Measurements from ENCODE around the gene SYNPO2. TPM values are rescaled to one million over a fixed set of nuclear protein-coding genes. Genes with fewer than 3 reads are reported as not detected.

Gene SYNPO2
- total and polyA plus RNA-seq, 2 donors (not counting 1 experiment from before 2014, with no cell fraction given): 40.1 to 71.7 TPM

- no peak overlapping the region for H3K4me3 ChIP-seq (replicated peaks in 1 of 4; ENCODE audit: control extremely low read depth in 1 of 4, insufficient read depth in 1 of 4, low read depth in 3 of 4, low read length in 4 of 4)
- H3K4me1 ChIP-seq (ENCODE audit: control insufficient read depth, extremely low read depth, insufficient read depth, low read length): no peaks in the 10 kb centered on the region
- H3K79me2 ChIP-seq (ENCODE audit: control insufficient read depth, insufficient read depth, low read length): no peaks in the 10 kb centered on the region
- H3K27me3 ChIP-seq (ENCODE audit: control insufficient read depth, insufficient read depth, low read length): no peaks in the 10 kb centered on the region
- TF ChIP-seq EZH2 (IDR thresholded peaks at IDR 0.05; ENCODE audit: low read length, missing control alignments): no peak
- TF ChIP-seq, protein P1, sequence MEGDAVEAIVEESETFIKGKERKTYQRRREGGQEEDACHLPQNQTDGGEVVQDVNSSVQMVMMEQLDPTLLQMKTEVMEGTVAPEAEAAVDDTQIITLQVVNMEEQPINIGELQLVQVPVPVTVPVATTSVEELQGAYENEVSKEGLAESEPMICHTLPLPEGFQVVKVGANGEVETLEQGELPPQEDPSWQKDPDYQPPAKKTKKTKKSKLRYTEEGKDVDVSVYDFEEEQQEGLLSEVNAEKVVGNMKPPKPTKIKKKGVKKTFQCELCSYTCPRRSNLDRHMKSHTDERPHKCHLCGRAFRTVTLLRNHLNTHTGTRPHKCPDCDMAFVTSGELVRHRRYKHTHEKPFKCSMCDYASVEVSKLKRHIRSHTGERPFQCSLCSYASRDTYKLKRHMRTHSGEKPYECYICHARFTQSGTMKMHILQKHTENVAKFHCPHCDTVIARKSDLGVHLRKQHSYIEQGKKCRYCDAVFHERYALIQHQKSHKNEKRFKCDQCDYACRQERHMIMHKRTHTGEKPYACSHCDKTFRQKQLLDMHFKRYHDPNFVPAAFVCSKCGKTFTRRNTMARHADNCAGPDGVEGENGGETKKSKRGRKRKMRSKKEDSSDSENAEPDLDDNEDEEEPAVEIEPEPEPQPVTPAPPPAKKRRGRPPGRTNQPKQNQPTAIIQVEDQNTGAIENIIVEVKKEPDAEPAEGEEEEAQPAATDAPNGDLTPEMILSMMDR (conservative IDR thresholded peaks at IDR 0.05 in 1 of 2, IDR thresholded peaks at IDR 0.05 in 1 of 2; ENCODE audit: low read depth in 1 of 2, low read length in 2 of 2): no peak
- no peak overlapping the region for H2AFZ ChIP-seq (ENCODE audit: low read length)
- H3K9me3 ChIP-seq (ENCODE audit: control insufficient read depth, insufficient read depth, low read depth, low read length): no peaks in the 10 kb centered on the region
- no peak overlapping the region for H3K9ac ChIP-seq (ENCODE audit: insufficient read depth, low read length)
- no peaks in the 10 kb centered on the region for H3K36me3 ChIP-seq (ENCODE audit: control insufficient read depth, insufficient read depth, low read length)
- no peaks in the 10 kb centered on the region for H4K20me1 ChIP-seq (ENCODE audit: control insufficient read depth, extremely low read depth, insufficient read depth, low read length)
- peak in 1 of 2 donors; percentile 59 for DNase-seq (ENCODE audit: low read depth in 2 of 2)
- H3K27ac ChIP-seq (ENCODE audit: insufficient read depth, low read length): no peak overlapping the region
- no peak overlapping the region for H3K4me2 ChIP-seq (ENCODE audit: extremely low read depth, insufficient read depth, low read length)
Measured at GRCh38 chr4:118904935-118905334, 16.3 kb downstream of the SYNPO2 start.

- Histone ChIP-seq H2AFZ (ENCODE audit: low read length) (no peak overlapping the region), H3K4me3 (replicated peaks in 1 of 4; ENCODE audit: control extremely low read depth in 1 of 4, insufficient read depth in 1 of 4, low read depth in 3 of 4, low read length in 4 of 4) (no peak overlapping the region), H3K27ac (ENCODE audit: insufficient read depth, low read length) (no peak overlapping the region), H3K27me3 (ENCODE audit: control insufficient read depth, insufficient read depth, low read length) (no peaks in the 10 kb centered on the region), H3K9ac (ENCODE audit: insufficient read depth, low read length) (no peak overlapping the region), H3K4me1 (ENCODE audit: control insufficient read depth, extremely low read depth, insufficient read depth, low read length) (no peaks in the 10 kb centered on the region), H3K36me3 (ENCODE audit: control insufficient read depth, insufficient read depth, low read length) (no peaks in the 10 kb centered on the region), H3K9me3 (ENCODE audit: control insufficient read depth, insufficient read depth, low read depth, low read length) (no peaks in the 10 kb centered on the region), H3K79me2 (ENCODE audit: control insufficient read depth, insufficient read depth, low read length) (no peaks in the 10 kb centered on the region), H4K20me1 (ENCODE audit: control insufficient read depth, extremely low read depth, insufficient read depth, low read length) (no peaks in the 10 kb centered on the region), H3K4me2 (ENCODE audit: extremely low read depth, insufficient read depth, low read length) (no peak overlapping the region)
- peak in 1 of 2 donors; percentile 74 for DNase-seq (ENCODE audit: low read depth in 2 of 2)
- TF ChIP-seq, protein P1 (conservative IDR thresholded peaks at IDR 0.05 in 1 of 2, IDR thresholded peaks at IDR 0.05 in 1 of 2; ENCODE audit: low read depth in 1 of 2, low read length in 2 of 2): no peak
- TF ChIP-seq EZH2 (IDR thresholded peaks at IDR 0.05; ENCODE audit: low read length, missing control alignments): no peak
Measured at GRCh38 chr4:118905566-118905965, 16.9 kb downstream of the SYNPO2 start.

DNA sequence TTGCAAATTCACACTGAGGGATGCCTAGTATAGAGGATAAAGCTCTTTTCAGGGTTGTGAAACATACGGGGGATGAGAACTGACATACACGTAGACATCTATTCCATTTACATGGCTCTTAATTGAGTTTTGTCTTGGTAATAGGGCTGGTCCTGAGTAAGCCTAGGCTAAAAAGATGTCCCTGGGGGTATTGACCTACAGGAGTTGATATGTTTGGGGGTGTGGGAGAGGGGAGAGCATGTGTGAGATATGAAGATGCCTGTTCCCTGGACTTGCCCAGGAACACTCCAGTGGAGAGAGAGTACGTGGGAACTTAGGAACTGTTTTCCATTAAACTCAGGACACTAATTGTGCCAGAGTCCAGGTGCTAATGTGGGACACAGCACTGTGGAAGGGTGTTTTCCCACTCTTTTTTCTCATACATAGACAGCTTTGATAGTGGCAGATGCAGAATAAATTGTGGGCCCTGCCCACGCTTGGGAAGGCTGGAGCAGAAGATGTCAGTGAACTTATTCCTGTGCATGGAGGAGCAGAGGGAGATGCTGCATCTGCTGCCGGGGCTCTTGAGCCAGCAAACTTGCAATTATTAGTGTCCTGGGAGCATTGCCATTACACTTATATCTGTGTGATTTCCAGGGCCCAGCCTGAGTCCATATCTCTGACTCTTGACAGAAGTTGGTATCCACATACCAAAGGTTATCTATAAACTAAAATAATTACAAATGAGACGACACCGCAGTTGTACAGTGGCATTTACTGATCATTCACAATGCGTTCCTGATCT lies 20.7 kb downstream of the SYNPO2 start:
- no peak for DNase-seq (ENCODE audit: low read depth in 2 of 2)
- H3K4me2 ChIP-seq (ENCODE audit: extremely low read depth, insufficient read depth, low read length): no peak overlapping the region
- H3K4me1 ChIP-seq (ENCODE audit: control insufficient read depth, extremely low read depth, insufficient read depth, low read length): no peaks in the 10 kb centered on the region
- no peaks in the 10 kb centered on the region for H3K27me3 ChIP-seq (ENCODE audit: control insufficient read depth, insufficient read depth, low read length)
- H2AFZ ChIP-seq (ENCODE audit: low read length): no peak overlapping the region
- H3K79me2 ChIP-seq (ENCODE audit: control insufficient read depth, insufficient read depth, low read length): no peaks in the 10 kb centered on the region
- H3K9me3 ChIP-seq (ENCODE audit: control insufficient read depth, insufficient read depth, low read depth, low read length): no peaks in the 10 kb centered on the region
- H3K4me3 ChIP-seq (replicated peaks in 1 of 4; ENCODE audit: control extremely low read depth in 1 of 4, insufficient read depth in 1 of 4, low read depth in 3 of 4, low read length in 4 of 4): no peak overlapping the region
- no peak overlapping the region for H3K27ac ChIP-seq (ENCODE audit: insufficient read depth, low read length)
- H4K20me1 ChIP-seq (ENCODE audit: control insufficient read depth, extremely low read depth, insufficient read depth, low read length): no peaks in the 10 kb centered on the region
- TF ChIP-seq, protein P1 (conservative IDR thresholded peaks at IDR 0.05 in 1 of 2, IDR thresholded peaks at IDR 0.05 in 1 of 2; ENCODE audit: low read depth in 1 of 2, low read length in 2 of 2): no peak
- TF ChIP-seq EZH2 (IDR thresholded peaks at IDR 0.05; ENCODE audit: low read length, missing control alignments): no peak
- H3K36me3 ChIP-seq (ENCODE audit: control insufficient read depth, insufficient read depth, low read length): no peaks in the 10 kb centered on the region
- no peak overlapping the region for H3K9ac ChIP-seq (ENCODE audit: insufficient read depth, low read length)

Data from fibroblast of lung (primary cell).